ENCODE measurements around the gene LRRC2. TPM values are rescaled to one million over a fixed set of nuclear protein-coding genes. Genes with fewer than 3 reads are reported as not detected.

The LRRC2 gene
- total RNA-seq, 4 donors from 2014 or later: 1.0 to 3.5 (median 3.3) TPM

- H3K4me3 ChIP-seq (ENCODE audit: low read depth, poor library complexity, severe bottlenecking): no peak overlapping the region
- intact Hi-C loops (cut with DNase I; ENCODE audit: low total_unique reads): no loop called here
- DNase-seq (ENCODE audit: low spot score in 2 of 2): peak in 1 of 2 donors; percentile 71
- WGBS, 2 donors: 84 to 90% methylated on average over 6 of the region's 6 CpGs
- TF ChIP-seq POLR2A (IDR thresholded peaks at IDR 0.05) (no peak), CTCF (IDR thresholded peaks at IDR 0.05) (no peak)
Measured at GRCh38 chr3:46477756-46478155, 88.3 kb downstream of the LRRC2 start.

- peak in 1 of 2 donors; percentile 36 for DNase-seq (ENCODE audit: low spot score in 2 of 2)
- 86% methylated on average over 4 of the region's 4 CpGs for WGBS, 2 donors
- no peak for TF ChIP-seq CTCF (IDR thresholded peaks at IDR 0.05)
- no peak for TF ChIP-seq POLR2A (IDR thresholded peaks at IDR 0.05)
- no peak overlapping the region for H3K4me3 ChIP-seq (ENCODE audit: low read depth, poor library complexity, severe bottlenecking)
- intact Hi-C loops (cut with DNase I; ENCODE audit: low total_unique reads): no loop called here
Measured at GRCh38 chr3:46477145-46477544, 89.0 kb downstream of the LRRC2 start.

- TF ChIP-seq POLR2A (IDR thresholded peaks at IDR 0.05) (no peak), CTCF (IDR thresholded peaks at IDR 0.05) (no peak)
- DNase-seq (ENCODE audit: low spot score in 2 of 2): peak in 1 of 2 donors; percentile 29
- H3K4me3 ChIP-seq (ENCODE audit: low read depth, poor library complexity, severe bottlenecking): no peak overlapping the region
- intact Hi-C loops (cut with DNase I; ENCODE audit: low total_unique reads): no loop called here
- WGBS, 2 donors: 86 to 94% methylated on average over 2 of the region's 2 CpGs
Measured at GRCh38 chr3:46472736-46473135, 93.4 kb downstream of the LRRC2 start.

GRCh38 chr3:46471371-46471914, 94.7 kb downstream of the LRRC2 start:
- H3K4me3 ChIP-seq (ENCODE audit: low read depth, poor library complexity, severe bottlenecking): no peak overlapping the region
- intact Hi-C loops (cut with DNase I; ENCODE audit: low total_unique reads): no loop called here
- WGBS, 2 donors: 88 to 97% methylated on average over 5 of the region's 5 CpGs
- peak in 1 of 2 donors; percentile 32 for DNase-seq (ENCODE audit: low spot score in 2 of 2)
- TF ChIP-seq CTCF (IDR thresholded peaks at IDR 0.05) (no peak), POLR2A (IDR thresholded peaks at IDR 0.05) (no peak)

- DNase-seq (ENCODE audit: low spot score in 2 of 2): peak in 1 of 2 donors; percentile 53
- TF ChIP-seq CTCF (IDR thresholded peaks at IDR 0.05) (no peak), POLR2A (IDR thresholded peaks at IDR 0.05) (no peak)
- H3K4me3 ChIP-seq (ENCODE audit: low read depth, poor library complexity, severe bottlenecking): no peak overlapping the region
- WGBS, 2 donors: 92 to 97% methylated on average over 4 of the region's 4 CpGs
- intact Hi-C loops (cut with DNase I; ENCODE audit: low total_unique reads): no loop called here
Measured at GRCh38 chr3:46470831-46471230, 95.3 kb downstream of the LRRC2 start.
